H1 (cell line): Measurements from ENCODE around the gene CNIH3. TPM values are rescaled to one million over a fixed set of nuclear protein-coding genes. Genes with fewer than 3 reads are reported as not detected.

ENCODE experiments used
- CTCF ChIA-PET: fragments of 300-600 bp; sonication (Branson Sonifier 250); formaldehyde crosslinking; loops from one replicate; lab custom pipeline; 2021; ENCODE audit not compliant: partially characterized antibody; lab: Charles Lee
- POLR2A ChIA-PET: fragments of 300-600 bp; sonication (Branson Sonifier 250); formaldehyde crosslinking; loops from one replicate; lab custom pipeline; 2021; ENCODE audit warnings: inconsistent platforms; ENCODE audit not compliant: partially characterized antibody; lab: Charles Lee
- DNase-seq, 2 experiments: peaks; one replicate each; pipeline versions ENCODE4 v3.0.0 to v3.0.0-alpha.2; 2010 to 2022; ENCODE audit warnings: low spot score in 2 of 2, low read depth in 1 of 2, mixed read lengths in 1 of 2
- FAIRE-seq: peaks from 2 replicates; lab custom pipeline; 2011; peaks lifted over from hg19 to GRCh38; lab: Jason Lieb, UNC
- H2AFZ ChIP-seq: 2 replicates; pipeline ENCODE4 v1.8.1; 2012; ENCODE audit warnings: low read length, inconsistent platforms
- H2AK5ac ChIP-seq: 2 replicates; pipeline ENCODE4 v1.6.1; 2013; ENCODE audit warnings: low read depth, low read length
- H2BK120ac ChIP-seq: replicated peaks from 2 replicates; pipeline ENCODE3; 2013; ENCODE audit warnings: low read depth, low read length, inconsistent platforms
- H2BK12ac ChIP-seq: 2 replicates; pipeline ENCODE4 v1.6.1; 2013; ENCODE audit warnings: low read depth, low read length
- H2BK15ac ChIP-seq: 2 replicates; pipeline ENCODE4 v1.6.1; 2013; ENCODE audit warnings: low read length
- H2BK20ac ChIP-seq: 2 replicates; pipeline ENCODE4 v1.6.1; 2013; ENCODE audit warnings: low read length
- H2BK5ac ChIP-seq: 2 replicates; pipeline ENCODE4 v1.6.1; 2013; ENCODE audit warnings: low read depth, low read length
- H3K14ac ChIP-seq: 2 replicates; pipeline ENCODE4 v1.6.1; 2013; ENCODE audit warnings: inconsistent platforms; ENCODE audit not compliant: insufficient read length
- H3K18ac ChIP-seq: 2 replicates; pipeline ENCODE4 v1.6.1; 2013; ENCODE audit warnings: low read length; ENCODE audit errors: extremely low read depth
- H3K23ac ChIP-seq: 2 replicates; pipeline ENCODE4 v1.6.1; 2013; ENCODE audit warnings: inconsistent platforms; ENCODE audit not compliant: insufficient read length
- H3K23me2 ChIP-seq: 2 replicates; pipeline ENCODE4 v1.6.1; 2013; ENCODE audit warnings: low read depth, low read length
- H3K27ac ChIP-seq: 2 replicates; pipeline ENCODE4 v1.6.1; 2011; ENCODE audit warnings: low read depth, low read length, inconsistent platforms
- H3K27me3 ChIP-seq, 4 experiments: replicated peaks in 1 of 4; 1 replicate in 1 of 4; 2 replicates in 3 of 4; pipeline versions ENCODE4 v1.6.1 to v1.8.1; 2011 to 2013; ENCODE audit warnings: low read length in 3 of 4, mild to moderate bottlenecking in 3 of 4, inconsistent platforms in 2 of 4, mixed read lengths in 2 of 4, moderate library complexity in 1 of 4; ENCODE audit not compliant: control insufficient read depth in 3 of 4, insufficient read depth in 3 of 4; ENCODE audit errors: extremely low read depth in 1 of 4
- H3K36me3 ChIP-seq, 4 experiments: 2 replicates each; pipeline versions ENCODE4 v1.6.1 to v1.8.1; 2011 to 2013; ENCODE audit warnings: mild to moderate bottlenecking in 4 of 4, low read length in 3 of 4, moderate library complexity in 2 of 4, control low read depth in 1 of 4, inconsistent platforms in 1 of 4; ENCODE audit not compliant: insufficient read depth in 4 of 4, control insufficient read depth in 2 of 4
- H3K4ac ChIP-seq: replicated peaks from 2 replicates; pipeline ENCODE3; 2013; ENCODE audit warnings: low read length, low read depth, mixed read lengths, inconsistent platforms; ENCODE audit not compliant: insufficient read length
- H3K4me1 ChIP-seq, 4 experiments: replicated peaks in 1 of 4; 1 replicate in 1 of 4; 2 replicates in 3 of 4; pipeline versions ENCODE4 v1.6.1 to v1.8.1; 2011 to 2013; ENCODE audit warnings: low read length in 3 of 4, inconsistent platforms in 2 of 4, mixed read lengths in 1 of 4; ENCODE audit not compliant: insufficient read depth in 4 of 4, control insufficient read depth in 3 of 4
- H3K4me2 ChIP-seq, 2 experiments: 2 replicates each; pipeline versions ENCODE4 v1.6.1 to v1.8.1; 2011 to 2013; ENCODE audit warnings: low read depth in 2 of 2, low read length in 2 of 2, control low read depth in 1 of 2, inconsistent platforms in 1 of 2, mild to moderate bottlenecking in 1 of 2; ENCODE audit not compliant: insufficient read depth in 1 of 2
- H3K4me3 ChIP-seq, 4 experiments: fragments of 200-600, 300-600 bp in 1 of 4; sonication (generic), shearing (Covaris generic), sonication (Bioruptor Twin) in 1 of 4; 2 replicates each; pipeline versions ENCODE4 v1.5.1 to v1.8.1; 2011 to 2016; ENCODE audit warnings: low read length in 4 of 4, low read depth in 3 of 4, control low read depth in 2 of 4, inconsistent platforms in 2 of 4, mild to moderate bottlenecking in 2 of 4, mixed read lengths in 1 of 4, moderate library complexity in 1 of 4; ENCODE audit not compliant: insufficient read depth in 2 of 4; ENCODE audit errors: extremely low read depth in 1 of 4
- H3K56ac ChIP-seq: replicated peaks from 2 replicates; pipeline ENCODE3; 2013; ENCODE audit warnings: low read depth, mild to moderate bottlenecking, mixed read lengths, low read length, inconsistent platforms; ENCODE audit not compliant: insufficient read length
- H3K79me1 ChIP-seq: 2 replicates; pipeline ENCODE4 v1.6.1; 2013; ENCODE audit warnings: low read depth, low read length, control low read depth
- H3K79me2 ChIP-seq, 2 experiments: 2 replicates each; pipeline versions ENCODE4 v1.6.1 to v1.8.1; 2012 to 2013; ENCODE audit warnings: low read length in 2 of 2, mild to moderate bottlenecking in 2 of 2, inconsistent platforms in 1 of 2; ENCODE audit not compliant: insufficient read depth in 2 of 2, control insufficient read depth in 1 of 2
- H3K9ac ChIP-seq, 4 experiments: replicated peaks in 1 of 4; 1 replicate in 1 of 4; 2 replicates in 3 of 4; pipeline versions ENCODE4 v1.6.1 to v1.8.1; 2011 to 2013; ENCODE audit warnings: low read depth in 3 of 4, low read length in 3 of 4, control low read depth in 2 of 4, mild to moderate bottlenecking in 2 of 4, moderate library complexity in 2 of 4, inconsistent platforms in 1 of 4; ENCODE audit errors: extremely low read depth in 1 of 4
- H3K9me3 ChIP-seq, 2 experiments: 2 replicates each; pipeline versions ENCODE4 v1.6.1 to v1.8.1; 2012 to 2013; ENCODE audit warnings: mild to moderate bottlenecking in 2 of 2, moderate library complexity in 2 of 2, control low read depth in 1 of 2, inconsistent platforms in 1 of 2, low read depth in 1 of 2, low read length in 1 of 2, mixed read lengths in 1 of 2; ENCODE audit not compliant: insufficient read depth in 2 of 2
- H4K20me1 ChIP-seq, 2 experiments: replicated peaks in 1 of 2; 2 replicates each; pipeline versions ENCODE3 to v1.8.1; 2011 to 2013; ENCODE audit warnings: inconsistent platforms in 2 of 2, low read length in 2 of 2, mild to moderate bottlenecking in 1 of 2; ENCODE audit not compliant: insufficient read depth in 2 of 2, control insufficient read depth in 1 of 2
- H4K5ac ChIP-seq: 2 replicates; pipeline ENCODE4 v1.6.1; 2013; ENCODE audit warnings: low read length, low read depth, mixed read lengths, inconsistent platforms; ENCODE audit not compliant: insufficient read length
- H4K8ac ChIP-seq: 2 replicates; pipeline ENCODE4 v1.8.0; 2013; ENCODE audit warnings: mild to moderate bottlenecking, moderate library complexity, low read length, inconsistent platforms; ENCODE audit not compliant: insufficient read depth; ENCODE audit errors: extremely low read depth
- H4K91ac ChIP-seq: replicated peaks from 2 replicates; pipeline ENCODE3; 2013; ENCODE audit warnings: low read length, mixed read lengths, inconsistent platforms; ENCODE audit not compliant: insufficient read length
- CEBPB ChIP-seq: IDR thresholded peaks from 2 replicates; pipeline ENCODE4 v1.6.1; 2012; ENCODE audit warnings: low read depth, low read length
- CREB1 ChIP-seq: IDR thresholded peaks from 2 replicates; pipeline ENCODE4 v1.6.1; 2012; ENCODE audit warnings: inconsistent platforms
- EZH2 ChIP-seq: fragments of 200-600 bp; sonication (generic); IDR thresholded peaks from 2 replicates; pipeline ENCODE4 v1.7.1; 2012; ENCODE audit warnings: low read depth, mild to moderate bottlenecking, moderate library complexity, low read length, inconsistent platforms; ENCODE audit not compliant: severe bottlenecking
- KDM1A ChIP-seq: fragments of 200-600, 300-600 bp; sonication (generic); IDR thresholded peaks from 2 replicates; pipeline ENCODE4 v1.7.1; 2016; ENCODE audit warnings: mild to moderate bottlenecking, low read length, borderline replicate concordance
- MAFK ChIP-seq: IDR thresholded peaks from 2 replicates; pipeline ENCODE4 v1.6.1; 2012; ENCODE audit warnings: low read depth, mild to moderate bottlenecking, improper control_type of control experiment, low read length
- RBBP5 ChIP-seq: IDR thresholded peaks from 2 replicates; pipeline ENCODE4 v1.7.1; 2012; ENCODE audit warnings: low read depth, mild to moderate bottlenecking, inconsistent platforms, low read length, moderate library complexity, borderline replicate concordance
- TAF7 ChIP-seq: optimal IDR thresholded peaks from 2 replicates; pipeline ENCODE3; 2011; ENCODE audit warnings: low read depth, mild to moderate bottlenecking, inconsistent platforms, low read length, moderate library complexity, borderline replicate concordance
- TEAD4 ChIP-seq: IDR thresholded peaks from 2 replicates; pipeline ENCODE4 v1.6.1; 2012; ENCODE audit warnings: low read depth, low read length, inconsistent platforms, mixed read lengths
- WGBS, 2 experiments: shearing (Covaris generic) in 1 of 2; methylation state at CpG; one replicate each; pipeline versions ENCODE4 v1.1.6 to v1.1.7; 2013 to 2015; ENCODE audit warnings: low lambda C conversion rate in 2 of 2, mixed read lengths in 2 of 2, inconsistent platforms in 1 of 2, low coverage in 1 of 2, missing lambda C conversion rate in 1 of 2; ENCODE audit not compliant: insufficient replicate concordance in 2 of 2, insufficient coverage in 1 of 2, insufficient read length in 1 of 2; ENCODE audit errors: extremely low coverage in 1 of 2, missing lambda C conversion rate in 1 of 2; 5-methylcytosine and 5-hydroxymethylcytosine counted together
- polyA plus RNA-seq, 7 experiments: library from polyadenylated mRNA; depleted of rRNA in 3 of 7; stranded (reverse) in 5 of 7; unstranded in 2 of 7; fragments of >200 nt in 5 of 7; fragments of 200-250 nt in 2 of 7; gene quantifications; 1 replicate in 5 of 7; 2 replicates in 1 of 7; 4 replicates in 1 of 7; pipeline versions ENCODE4 v1.2.1 to v1.2.3, GENCODE V29; 2011 to 2013; ENCODE audit warnings: missing spikeins in 2 of 7, mixed read lengths in 2 of 7
- total RNA-seq: library from RNA; stranded (reverse); fragmentation: NEBNext Ultra II Directional; extraction: Animal tissue kit (Norgen Biotek cat#: 25700); gene quantifications from 2 replicates; pipeline ENCODE4 v1.2.1, GENCODE V29; 2021
- TF ChIP-seq, protein P1 (sequence below): IDR thresholded peaks from 2 replicates; pipeline ENCODE4 v1.6.1; 2011; ENCODE audit warnings: low read length, improper control_type of control experiment

CNIH3 gene
- total and polyA plus RNA-seq, 2 of the 8 experiments (the other 6 are each of a cell fraction or from before 2014, with no cell fraction given) = 3.7 to 5.6 TPM

DNA sequence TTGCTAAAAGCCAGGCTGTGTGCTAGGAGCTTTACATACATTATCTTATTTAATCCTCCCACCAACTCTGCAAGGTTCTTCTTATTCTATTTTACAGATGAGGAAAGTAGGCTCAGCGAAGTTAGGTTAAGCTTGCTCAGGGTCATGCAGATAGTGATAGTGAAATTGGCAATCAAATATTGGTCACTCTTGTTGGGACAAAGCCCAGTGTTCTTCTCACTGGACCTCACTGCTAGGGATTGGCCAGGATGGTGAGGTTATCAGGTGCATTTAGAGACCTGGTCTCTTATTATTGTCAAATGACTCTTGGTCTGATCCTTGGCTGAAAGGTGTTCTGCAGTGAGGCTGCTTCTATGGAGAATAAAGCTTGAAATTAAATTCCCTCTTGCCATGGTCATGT is 145.1 kb downstream of the CNIH3 start:
- Histone ChIP-seq H4K20me1 (no peaks in the 10 kb centered on the region), H2BK12ac (no peak overlapping the region), H2BK120ac (no peak overlapping the region), H3K36me3 (no peaks in the 10 kb centered on the region), H2BK15ac (no peak overlapping the region), H3K27me3 (no peaks in the 10 kb centered on the region; a peak in 1 of 7 replicates), H4K91ac (no peak overlapping the region), H2AFZ (no peak overlapping the region), H3K56ac (no peak overlapping the region), H3K18ac (no peak overlapping the region), H3K27ac (no peak overlapping the region), H3K23me2 (no peaks in the 10 kb centered on the region), H3K4me1 (peaks cover 0 to 1% (median 0%) of the 10 kb centered on the region in 4 experiments; a peak in 1 of 7 replicates), H4K8ac (no peak overlapping the region), H3K4ac (no peak overlapping the region), H2AK5ac (no peak overlapping the region), H4K5ac (no peak overlapping the region), H3K4me2 (no peak overlapping the region), H2BK5ac (no peak overlapping the region), H3K79me1 (no peaks in the 10 kb centered on the region), H3K9ac (no peak overlapping the region), H3K4me3 (no peak overlapping the region), H2BK20ac (no peak overlapping the region), H3K23ac (no peak overlapping the region), H3K14ac (no peak overlapping the region), H3K9me3 (0 out of 4 replicates have a peak, but pooled peaks cover 0 to 3% of the 10 kb centered on the region in 2 experiments), H3K79me2 (no peaks in the 10 kb centered on the region)
- TF ChIP-seq CREB1 (no peak), RBBP5 (no peak), KDM1A (no peak), TAF7 (no peak), TEAD4 (no peak), CEBPB (no peak), MAFK (no peak), EZH2 (no peak)
- TF ChIP-seq, protein P1, sequence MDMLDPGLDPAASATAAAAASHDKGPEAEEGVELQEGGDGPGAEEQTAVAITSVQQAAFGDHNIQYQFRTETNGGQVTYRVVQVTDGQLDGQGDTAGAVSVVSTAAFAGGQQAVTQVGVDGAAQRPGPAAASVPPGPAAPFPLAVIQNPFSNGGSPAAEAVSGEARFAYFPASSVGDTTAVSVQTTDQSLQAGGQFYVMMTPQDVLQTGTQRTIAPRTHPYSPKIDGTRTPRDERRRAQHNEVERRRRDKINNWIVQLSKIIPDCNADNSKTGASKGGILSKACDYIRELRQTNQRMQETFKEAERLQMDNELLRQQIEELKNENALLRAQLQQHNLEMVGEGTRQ = no peak
- no peak for FAIRE-seq
- WGBS, 2 experiments = 88% methylated on average over 1 of the region's 1 CpG; no CpG with 5 or more reads in 1 of the 2 experiments
- no peak for DNase-seq
- POLR2A ChIA-PET = no interaction called here
- CTCF ChIA-PET = no interaction called here
